IPS-18a (cell line): ENCODE data around the gene HSD3B7.
"Not testable (repeated sequence)": the region's sequence is repeated elsewhere in the genome, so short reads cannot be mapped to it uniquely, and the experiment has no call there.

Source experiments
- H3K27ac ChIP-seq: one replicate; pipeline ENCODE4 v1.5.1; 2013; ENCODE audit warnings: low read length
- H3K27me3 ChIP-seq: one replicate; pipeline ENCODE4 v1.6.1; 2013; ENCODE audit warnings: mild to moderate bottlenecking, low read length; ENCODE audit not compliant: control insufficient read depth, insufficient read depth
- H3K36me3 ChIP-seq: one replicate; pipeline ENCODE4 v1.6.1; 2013; ENCODE audit warnings: low read depth, low read length; ENCODE audit not compliant: control insufficient read depth
- H3K4me1 ChIP-seq: one replicate; pipeline ENCODE4 v1.6.1; 2013; ENCODE audit warnings: low read depth, low read length; ENCODE audit not compliant: control insufficient read depth
- H3K4me3 ChIP-seq: one replicate; pipeline ENCODE4 v1.5.1; 2013; ENCODE audit warnings: low read length
- H3K9ac ChIP-seq: one replicate; pipeline ENCODE4 v1.6.1; 2013; ENCODE audit warnings: mild to moderate bottlenecking, low read length, moderate library complexity
- H3K9me3 ChIP-seq: one replicate; pipeline ENCODE4 v1.6.1; 2013; ENCODE audit warnings: low read depth, low read length; ENCODE audit not compliant: control insufficient read depth

HSD3B7 gene

DNA sequence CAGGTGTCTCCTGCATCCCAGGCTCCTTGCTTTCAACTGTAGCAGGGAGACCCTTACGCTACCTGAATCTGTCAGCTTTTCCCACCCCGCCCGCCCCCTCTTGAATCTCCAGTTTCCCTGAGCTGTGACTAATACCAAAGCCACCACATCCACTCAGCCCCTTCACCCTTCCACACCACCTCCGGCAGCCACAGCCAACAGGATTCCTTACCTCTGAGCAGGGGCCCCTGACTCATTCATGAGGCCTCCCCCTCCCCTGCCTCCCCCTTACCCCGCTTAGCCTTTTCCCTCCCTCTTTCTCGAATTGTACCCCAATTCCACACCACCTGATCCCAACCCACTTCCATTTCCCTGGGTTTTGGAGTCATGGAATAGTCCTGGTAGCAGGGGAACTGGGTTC, 23.1 kb downstream of the HSD3B7 start:
- Histone ChIP-seq H3K9me3 (no peaks in the 10 kb centered on the region), H3K27me3 (no peaks in the 10 kb centered on the region), H3K36me3 (no peaks in the 10 kb centered on the region), H3K27ac (no peak overlapping the region), H3K4me1 (no peaks in the 10 kb centered on the region), H3K9ac (no peak overlapping the region), H3K4me3 (no peak overlapping the region)

DNA sequence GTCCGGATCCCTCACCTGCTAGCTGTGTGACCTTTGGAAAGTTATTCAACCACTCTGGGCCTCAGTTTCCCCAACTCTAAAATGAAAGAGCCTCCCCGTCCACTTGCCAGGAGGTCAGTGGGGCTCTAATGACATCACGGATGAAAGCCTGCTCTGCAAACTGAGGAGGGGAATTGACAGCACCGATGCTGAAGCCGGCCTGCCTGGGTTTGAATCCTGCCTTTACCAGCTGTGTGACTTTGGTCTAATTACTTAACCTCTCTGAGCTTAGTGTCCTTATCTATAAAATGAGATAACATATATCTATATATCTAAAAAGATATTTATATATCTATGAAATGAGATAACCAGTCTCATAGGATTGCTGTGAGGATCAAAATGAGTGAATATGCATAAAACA, 23.5 kb downstream of the HSD3B7 start:
- no peaks in the 10 kb centered on the region for H3K9me3 ChIP-seq
- H3K27ac ChIP-seq = no peak overlapping the region
- H3K9ac ChIP-seq = no peak overlapping the region
- H3K27me3 ChIP-seq = no peaks in the 10 kb centered on the region
- no peak overlapping the region for H3K4me3 ChIP-seq
- no peaks in the 10 kb centered on the region for H3K36me3 ChIP-seq
- no peaks in the 10 kb centered on the region for H3K4me1 ChIP-seq

DNA sequence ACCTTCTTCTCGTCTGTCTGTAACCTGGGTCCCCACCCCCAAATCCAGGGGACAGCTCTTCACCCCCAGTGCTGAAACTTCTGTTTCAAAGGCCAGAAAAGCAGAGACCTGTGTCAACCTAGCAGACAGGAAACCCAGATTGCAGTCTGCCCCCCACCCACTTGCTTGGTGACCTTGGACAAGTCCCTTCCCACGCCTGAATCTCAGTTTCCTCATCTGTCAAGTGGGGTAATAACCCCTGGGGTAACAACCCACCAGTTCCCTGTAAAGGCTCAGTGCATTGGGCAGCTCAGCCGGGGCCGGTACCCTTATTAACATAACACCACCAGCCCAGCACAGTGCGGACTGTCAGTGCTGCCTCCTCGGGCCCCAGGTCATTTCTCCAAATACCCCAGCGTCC, 24.1 kb downstream of the HSD3B7 start:
- Histone ChIP-seq H3K9ac (no peak overlapping the region), H3K27me3 (no peaks in the 10 kb centered on the region), H3K27ac (no peak overlapping the region), H3K4me1 (no peaks in the 10 kb centered on the region), H3K36me3 (no peaks in the 10 kb centered on the region), H3K4me3 (no peak overlapping the region), H3K9me3 (no peaks in the 10 kb centered on the region)

DNA sequence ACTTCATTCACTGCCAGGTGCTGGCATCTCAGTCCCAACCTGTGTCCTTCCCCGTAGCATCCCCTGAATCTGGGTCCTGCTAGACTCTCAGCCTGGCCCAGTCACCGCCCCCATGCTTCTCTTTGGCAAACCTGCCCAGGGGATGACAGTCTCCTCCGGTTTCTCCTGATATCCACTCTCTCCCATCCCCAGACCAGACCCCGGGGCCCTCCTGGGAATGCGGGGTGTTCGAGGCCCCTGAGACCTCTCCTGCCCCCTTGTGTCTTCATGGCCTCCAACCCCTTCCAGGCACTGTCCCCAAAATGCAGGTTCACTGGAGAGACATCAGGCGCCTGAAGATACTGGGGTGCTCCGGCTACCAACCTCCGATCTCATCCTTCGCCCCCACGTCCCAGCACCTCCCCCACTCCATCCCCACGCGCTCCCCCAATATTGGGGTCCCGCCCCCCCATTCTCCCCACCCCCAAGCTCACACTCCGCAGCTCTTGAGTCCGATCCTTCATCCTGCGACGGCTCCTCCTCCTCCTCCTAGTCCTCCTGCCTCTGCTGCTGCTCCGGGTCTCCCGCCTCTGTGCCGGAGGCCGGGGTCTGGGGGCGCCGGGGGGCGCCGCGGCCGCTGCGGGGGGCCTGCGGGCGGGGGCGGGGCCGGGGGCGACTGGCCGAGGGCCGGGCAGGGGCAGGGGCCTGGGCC, 25.0 kb downstream of the HSD3B7 start:
- peak overlapping the region; percentile 52 for H3K4me3 ChIP-seq
- no peak overlapping the region for H3K27ac ChIP-seq
- no peak overlapping the region for H3K9ac ChIP-seq

DNA sequence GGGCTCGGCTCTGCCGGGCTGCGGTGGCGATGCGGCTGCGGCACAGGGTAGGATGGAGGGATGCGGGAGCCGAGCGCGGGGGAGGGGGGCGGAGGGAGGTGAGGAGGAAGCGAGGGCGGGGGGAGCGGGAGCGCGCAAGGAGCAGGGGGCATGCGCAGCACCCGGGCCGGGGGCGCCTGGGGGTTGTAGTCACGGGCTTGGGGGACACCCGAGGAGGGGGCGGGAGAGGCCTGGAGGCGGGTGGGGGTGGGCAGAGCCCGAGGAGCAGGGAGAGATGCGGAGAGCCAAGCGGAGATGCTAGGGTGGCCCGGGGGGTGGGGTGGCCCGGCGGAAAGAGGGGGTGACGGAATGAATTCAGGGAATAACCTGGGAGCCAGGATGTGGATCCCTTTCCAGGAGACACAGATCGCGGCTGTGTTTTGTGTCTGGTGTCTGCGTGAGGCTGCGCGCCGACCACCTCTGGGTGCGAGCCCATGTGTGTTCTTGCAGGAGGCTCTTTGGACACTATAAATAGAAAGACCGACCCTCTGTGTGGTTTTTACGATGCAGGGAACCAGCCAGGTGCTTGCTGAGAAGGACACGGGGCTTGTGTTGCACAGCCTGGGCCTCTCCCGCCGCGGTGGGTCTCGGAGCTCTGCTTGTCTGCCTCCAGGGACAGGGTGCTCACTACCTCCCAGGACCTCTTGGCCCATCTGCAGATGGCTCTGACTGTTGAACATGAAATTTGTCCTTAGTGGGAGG, 25.7 kb downstream of the HSD3B7 start, which contains the start of gene STX1B:
Gene STX1B (minus strand): TSS at position 54 of the 741 bp plus-strand sequence. CDS start 242 bp downstream, outside the sequence.
- H3K9ac ChIP-seq = no peak within 1 kb of the TSS
- H3K4me3 ChIP-seq = peak within 1 kb of the TSS; percentile 57

More for the DNA sequence above, 25.0 kb downstream of the HSD3B7 start:
- H3K4me1 ChIP-seq = no peaks in the 10 kb centered on the region
- no peaks in the 10 kb centered on the region for H3K36me3 ChIP-seq
- H3K9me3 ChIP-seq = no peaks in the 10 kb centered on the region
- no peaks in the 10 kb centered on the region for H3K27me3 ChIP-seq

DNA sequence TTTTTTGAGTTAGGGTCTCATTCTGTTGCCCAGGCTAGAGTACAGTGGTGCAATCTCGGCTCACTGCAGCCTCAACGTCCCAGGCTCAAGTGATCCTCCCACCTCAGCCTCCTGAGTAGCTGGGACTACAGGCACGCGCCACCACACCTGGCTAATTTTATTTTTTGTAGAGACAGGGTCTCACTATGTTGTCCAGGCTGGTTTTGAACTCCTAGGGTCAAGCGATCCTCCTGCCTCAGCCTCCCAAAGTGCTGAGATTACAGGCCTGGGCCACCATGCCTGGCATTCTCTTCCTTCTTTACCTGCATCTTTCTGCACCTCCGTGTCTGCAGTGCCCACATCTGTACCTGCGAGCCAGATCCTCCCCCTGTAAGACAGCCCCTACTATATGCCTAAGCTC, 26.8 kb downstream of the HSD3B7 start:
- H3K27me3 ChIP-seq, H3K9ac ChIP-seq, H3K4me3 ChIP-seq, H3K36me3 ChIP-seq, H3K9me3 ChIP-seq, H3K27ac ChIP-seq, H3K4me1 ChIP-seq: not testable (repeated sequence)

More for the DNA sequence above, 25.7 kb downstream of the HSD3B7 start, which contains the start of gene STX1B:
- H3K4me1 ChIP-seq = no peaks in the 10 kb centered on the region
- no peak within 1 kb of the TSS for H3K27ac ChIP-seq
- no peaks in the 10 kb centered on the region for H3K36me3 ChIP-seq
- H3K9me3 ChIP-seq = no peaks in the 10 kb centered on the region
- H3K27me3 ChIP-seq = no peaks in the 10 kb centered on the region

DNA sequence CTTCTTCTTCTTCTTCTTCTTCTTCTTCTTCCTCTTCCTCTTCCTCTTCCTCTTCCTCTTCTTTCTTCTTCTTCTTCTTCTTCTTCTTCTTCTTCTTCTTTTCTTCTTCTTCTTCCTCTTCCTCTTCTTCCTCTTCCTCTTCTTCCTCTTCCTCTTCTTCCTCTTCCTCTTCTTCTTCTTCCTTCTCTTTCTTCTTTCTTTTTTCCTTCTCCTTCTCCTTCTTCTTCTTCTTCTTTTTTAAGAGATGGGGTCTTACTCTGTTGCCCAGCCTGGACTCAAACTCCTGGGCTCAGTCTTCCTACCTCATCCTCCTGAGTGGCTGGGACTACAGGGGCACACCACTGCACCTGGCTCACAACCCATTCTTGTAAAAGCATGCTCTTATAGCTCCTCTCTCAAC, 28.3 kb downstream of the HSD3B7 start:
- not testable (repeated sequence) for H3K4me3 ChIP-seq

DNA sequence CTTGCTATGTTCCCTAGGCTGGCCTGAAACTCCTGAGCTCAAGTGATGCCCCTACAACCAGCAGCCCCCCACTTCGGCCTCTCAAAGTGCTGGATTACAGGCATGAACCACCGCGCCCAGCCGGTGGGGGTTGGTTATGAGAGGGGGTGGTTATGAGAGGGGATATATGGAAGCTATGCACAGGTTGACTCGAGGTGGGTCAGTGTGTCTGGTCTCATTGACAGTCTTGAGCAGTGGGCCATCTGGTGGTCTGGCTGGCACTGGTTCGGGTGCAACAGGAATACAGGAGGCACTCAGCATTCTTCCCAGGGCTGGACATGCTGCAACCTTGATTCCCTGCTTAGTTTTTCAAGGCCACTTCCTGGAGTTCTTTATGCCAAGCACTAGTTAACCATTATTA, 31.0 kb downstream of the HSD3B7 start:
- H3K36me3 ChIP-seq = no peaks in the 10 kb centered on the region

More for the DNA sequence above, 28.3 kb downstream of the HSD3B7 start:
- H3K27me3 ChIP-seq, H3K36me3 ChIP-seq, H3K27ac ChIP-seq, H3K9ac ChIP-seq, H3K9me3 ChIP-seq, H3K4me1 ChIP-seq: not testable (repeated sequence)

DNA sequence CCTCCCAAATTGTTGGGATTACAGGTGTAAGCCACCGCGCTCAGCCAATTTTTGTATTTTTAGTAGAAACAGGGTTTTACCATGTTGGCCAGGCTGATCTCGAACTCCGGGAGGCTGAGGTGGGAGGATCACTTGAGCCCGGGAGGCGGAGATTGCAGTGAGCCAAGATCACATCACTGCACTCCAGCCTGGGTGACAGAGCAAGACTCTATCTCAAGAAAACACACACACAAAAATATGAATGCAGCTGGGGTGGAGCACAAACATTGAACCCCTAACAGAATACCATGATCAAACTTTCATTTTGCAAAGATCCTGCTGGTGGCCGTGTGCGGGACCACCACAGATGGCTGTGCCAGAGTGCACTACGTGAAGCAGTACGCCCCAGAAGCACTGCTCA, 32.7 kb downstream of the HSD3B7 start:
- not testable (repeated sequence) for H3K27me3 ChIP-seq, H3K4me3 ChIP-seq, H3K4me1 ChIP-seq, H3K9ac ChIP-seq, H3K27ac ChIP-seq, H3K9me3 ChIP-seq, H3K36me3 ChIP-seq

More for the DNA sequence above, 31.0 kb downstream of the HSD3B7 start:
- Histone ChIP-seq H3K9ac (no peak overlapping the region), H3K4me3 (no peak overlapping the region), H3K27ac (no peak overlapping the region), H3K9me3 (no peaks in the 10 kb centered on the region), H3K4me1 (no peaks in the 10 kb centered on the region), H3K27me3 (no peaks in the 10 kb centered on the region)

DNA sequence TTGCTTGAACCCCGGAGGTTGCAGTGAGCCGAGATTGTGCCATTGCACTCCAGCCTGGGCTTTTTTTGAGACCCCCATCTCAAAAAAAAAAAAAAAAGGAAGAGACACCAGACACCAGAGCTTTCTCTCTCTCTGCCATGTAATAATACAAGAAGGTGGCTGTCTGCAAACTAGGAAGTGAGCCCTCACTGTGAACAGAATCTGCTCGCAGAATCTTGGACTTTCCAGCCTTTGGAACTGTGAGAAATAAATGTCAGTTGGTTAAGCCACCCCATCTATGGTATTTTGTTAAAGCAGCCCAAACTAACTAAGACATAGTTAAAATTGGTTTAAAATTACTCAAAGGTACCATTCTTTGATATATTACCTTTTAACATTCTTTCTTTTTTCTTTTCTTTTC, 35.5 kb downstream of the HSD3B7 start:
- Histone ChIP-seq H3K4me1 (no peaks in the 10 kb centered on the region), H3K9me3 (no peaks in the 10 kb centered on the region), H3K36me3 (no peaks in the 10 kb centered on the region), H3K9ac (no peak overlapping the region), H3K27ac (no peak overlapping the region), H3K27me3 (no peaks in the 10 kb centered on the region), H3K4me3 (no peak overlapping the region)

DNA sequence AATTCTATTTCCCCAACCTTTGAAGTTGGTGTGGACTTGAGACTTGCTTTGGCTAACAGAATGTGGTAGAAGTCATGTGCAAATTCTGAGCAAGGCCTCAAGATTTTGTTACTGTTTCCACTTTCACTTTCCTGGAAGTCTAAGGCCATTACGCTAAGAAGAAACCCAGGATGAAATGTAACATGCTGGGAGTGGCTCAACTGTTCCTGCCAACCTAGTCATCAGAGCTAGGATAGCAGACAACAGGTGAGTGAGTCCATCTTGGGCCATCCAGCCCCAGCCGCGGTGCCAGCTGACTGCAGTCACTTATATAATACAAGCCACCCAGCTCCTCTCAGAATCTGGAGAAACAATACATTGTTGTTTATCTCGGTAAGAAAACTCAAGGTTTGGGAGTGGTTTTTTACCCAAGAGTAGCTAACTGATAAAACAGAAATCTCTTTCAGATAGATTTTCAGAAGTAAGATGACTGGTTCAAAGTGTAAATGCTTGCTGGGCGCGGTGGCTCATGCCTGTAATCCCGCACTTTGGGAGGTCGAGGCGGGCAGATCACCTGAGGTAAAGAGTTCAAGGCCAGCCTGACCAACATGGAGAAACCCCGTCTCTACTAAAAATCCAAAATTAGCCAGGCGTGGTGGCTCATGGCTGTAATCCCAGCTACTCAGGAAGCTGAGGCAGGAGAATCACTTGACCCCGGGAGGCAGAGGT, 37.7 kb downstream of the HSD3B7 start:
- Histone ChIP-seq H3K9me3 (no peaks in the 10 kb centered on the region), H3K27ac (no peak overlapping the region), H3K9ac (no peak overlapping the region), H3K4me3 (no peak overlapping the region), H3K4me1 (no peaks in the 10 kb centered on the region), H3K36me3 (no peaks in the 10 kb centered on the region), H3K27me3 (no peaks in the 10 kb centered on the region)
